Progenitor cell of endocrine pancreas (in vitro differentiated cells): Measurements from ENCODE around the gene IL1RN. TPM values are rescaled to one million over a fixed set of nuclear protein-coding genes. Genes with fewer than 3 reads are reported as not detected.

Experiments used
- DNase-seq: peaks from one replicate; pipeline ENCODE4 v3.0.0; 2021; ENCODE audit warnings: low spot score; ENCODE audit not compliant: unreplicated experiment
- H3K27ac Mint-ChIP-seq: 2 replicates; pipeline ENCODE4 v1.8.0; 2021; ENCODE audit warnings: mild to moderate bottlenecking, moderate library complexity, mixed read lengths
- H3K27me3 Mint-ChIP-seq: 2 replicates; pipeline ENCODE4 v1.8.0; 2021; ENCODE audit warnings: mixed read lengths
- H3K36me3 Mint-ChIP-seq: 2 replicates; pipeline ENCODE4 v1.8.0; 2022; ENCODE audit warnings: mixed read lengths; ENCODE audit not compliant: insufficient read depth
- H3K4me1 Mint-ChIP-seq: 2 replicates; pipeline ENCODE4 v1.8.0; 2021; ENCODE audit warnings: low read depth, mixed read lengths
- H3K4me3 Mint-ChIP-seq: 2 replicates; pipeline ENCODE4 v1.8.0; 2021; ENCODE audit warnings: low read depth, mild to moderate bottlenecking, moderate library complexity, mixed read lengths
- H3K9me3 Mint-ChIP-seq: 2 replicates; pipeline ENCODE4 v1.8.0; 2021; ENCODE audit warnings: low read depth, mixed read lengths
- total RNA-seq: library from RNA; stranded (reverse); gene quantifications from 2 replicates; pipeline ENCODE4 v1.2.1, GENCODE V29; 2021
- TF ChIP-seq, protein P1 (sequence below): fragments of 200-600 bp; sonication (generic); IDR thresholded peaks from one replicate; pipeline ENCODE4 v1.5.0; 2021; ENCODE audit warnings: antibody characterized with exemption, mild to moderate bottlenecking; ENCODE audit not compliant: unreplicated experiment

Gene IL1RN
- total RNA-seq, 1 donor from 2014 or later: not detected

DNA sequence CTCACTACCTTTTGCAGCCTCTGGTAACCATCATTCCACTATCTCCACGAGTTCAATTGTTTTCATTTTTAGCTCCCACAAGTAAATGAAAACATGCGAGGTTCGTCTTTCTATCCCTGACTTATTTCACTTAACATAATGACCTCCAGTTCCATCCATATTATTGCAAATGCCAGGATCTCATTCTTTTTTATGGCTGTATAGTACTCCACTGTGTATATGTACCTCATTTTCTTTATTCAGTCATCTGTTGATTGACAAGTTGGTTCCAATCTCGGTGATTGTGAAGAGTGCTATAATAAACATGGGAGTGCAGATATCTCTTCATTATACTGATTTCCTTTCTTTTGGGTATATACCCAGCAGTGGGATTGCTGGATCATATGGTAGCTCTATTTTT is 16.9 kb downstream of the IL1RN start:
- Mint-ChIP-seq H3K27ac (no peak overlapping the region), H3K36me3 (no peaks in the 10 kb centered on the region), H3K27me3 (no peaks in the 10 kb centered on the region), H3K4me1 (peaks cover 4% of the 10 kb centered on the region), H3K9me3 (peaks cover 19% of the 10 kb centered on the region), H3K4me3 (no peak overlapping the region)
- DNase-seq: no peak
- TF ChIP-seq, protein P1, sequence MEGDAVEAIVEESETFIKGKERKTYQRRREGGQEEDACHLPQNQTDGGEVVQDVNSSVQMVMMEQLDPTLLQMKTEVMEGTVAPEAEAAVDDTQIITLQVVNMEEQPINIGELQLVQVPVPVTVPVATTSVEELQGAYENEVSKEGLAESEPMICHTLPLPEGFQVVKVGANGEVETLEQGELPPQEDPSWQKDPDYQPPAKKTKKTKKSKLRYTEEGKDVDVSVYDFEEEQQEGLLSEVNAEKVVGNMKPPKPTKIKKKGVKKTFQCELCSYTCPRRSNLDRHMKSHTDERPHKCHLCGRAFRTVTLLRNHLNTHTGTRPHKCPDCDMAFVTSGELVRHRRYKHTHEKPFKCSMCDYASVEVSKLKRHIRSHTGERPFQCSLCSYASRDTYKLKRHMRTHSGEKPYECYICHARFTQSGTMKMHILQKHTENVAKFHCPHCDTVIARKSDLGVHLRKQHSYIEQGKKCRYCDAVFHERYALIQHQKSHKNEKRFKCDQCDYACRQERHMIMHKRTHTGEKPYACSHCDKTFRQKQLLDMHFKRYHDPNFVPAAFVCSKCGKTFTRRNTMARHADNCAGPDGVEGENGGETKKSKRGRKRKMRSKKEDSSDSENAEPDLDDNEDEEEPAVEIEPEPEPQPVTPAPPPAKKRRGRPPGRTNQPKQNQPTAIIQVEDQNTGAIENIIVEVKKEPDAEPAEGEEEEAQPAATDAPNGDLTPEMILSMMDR: no peak

DNA sequence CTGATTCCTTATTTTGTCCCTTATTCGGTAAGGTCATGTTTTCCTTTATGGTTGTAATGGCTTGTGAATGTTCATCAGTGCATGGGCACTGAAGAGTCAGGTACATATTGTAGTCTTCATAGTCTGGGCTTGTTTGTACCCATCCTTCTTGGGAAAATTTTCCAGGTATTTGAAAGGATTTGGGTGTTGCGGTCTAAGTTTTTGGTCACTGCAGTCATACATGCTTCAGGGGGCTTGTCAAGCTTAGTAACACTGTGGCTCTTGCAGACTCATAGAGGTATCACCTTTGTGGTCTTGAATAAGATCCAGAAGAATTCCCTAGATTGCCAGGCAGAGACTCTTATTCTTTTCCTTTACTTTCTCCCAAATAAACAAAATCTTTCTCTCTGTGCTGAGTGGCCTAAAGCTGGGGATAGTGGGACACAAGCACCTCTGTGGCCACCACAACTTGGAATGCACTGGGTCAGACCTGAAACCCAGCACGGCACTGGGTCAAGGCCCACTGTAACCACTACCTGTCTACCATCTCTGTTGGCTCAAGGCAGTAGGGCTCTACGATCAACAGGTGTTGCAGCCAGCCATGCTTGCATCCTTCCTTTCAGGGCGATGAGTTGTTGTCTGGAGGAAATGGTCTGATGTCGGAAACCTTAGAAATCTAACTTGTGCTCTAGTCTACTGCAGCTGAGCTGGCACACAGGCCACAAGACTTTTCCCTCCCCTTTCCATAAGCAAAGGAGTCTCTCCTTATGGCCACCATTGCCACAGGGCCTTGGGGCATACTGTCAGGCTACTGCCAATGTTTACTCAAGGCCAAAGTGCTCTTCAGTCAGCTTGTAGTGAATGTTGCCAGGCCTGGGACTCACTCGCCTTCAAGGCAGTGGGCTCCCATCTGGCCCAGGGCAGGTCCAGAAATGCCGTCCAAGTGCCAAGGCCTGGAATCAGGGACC is 21.5 kb downstream of the IL1RN start:
- Mint-ChIP-seq H3K4me3 (no peak overlapping the region), H3K9me3 (peaks cover 19% of the 10 kb centered on the region), H3K27me3 (no peaks in the 10 kb centered on the region), H3K4me1 (peaks cover 4% of the 10 kb centered on the region), H3K36me3 (no peaks in the 10 kb centered on the region), H3K27ac (no peak overlapping the region)
- DNase-seq: no peak
- TF ChIP-seq, protein P1: no peak

DNA sequence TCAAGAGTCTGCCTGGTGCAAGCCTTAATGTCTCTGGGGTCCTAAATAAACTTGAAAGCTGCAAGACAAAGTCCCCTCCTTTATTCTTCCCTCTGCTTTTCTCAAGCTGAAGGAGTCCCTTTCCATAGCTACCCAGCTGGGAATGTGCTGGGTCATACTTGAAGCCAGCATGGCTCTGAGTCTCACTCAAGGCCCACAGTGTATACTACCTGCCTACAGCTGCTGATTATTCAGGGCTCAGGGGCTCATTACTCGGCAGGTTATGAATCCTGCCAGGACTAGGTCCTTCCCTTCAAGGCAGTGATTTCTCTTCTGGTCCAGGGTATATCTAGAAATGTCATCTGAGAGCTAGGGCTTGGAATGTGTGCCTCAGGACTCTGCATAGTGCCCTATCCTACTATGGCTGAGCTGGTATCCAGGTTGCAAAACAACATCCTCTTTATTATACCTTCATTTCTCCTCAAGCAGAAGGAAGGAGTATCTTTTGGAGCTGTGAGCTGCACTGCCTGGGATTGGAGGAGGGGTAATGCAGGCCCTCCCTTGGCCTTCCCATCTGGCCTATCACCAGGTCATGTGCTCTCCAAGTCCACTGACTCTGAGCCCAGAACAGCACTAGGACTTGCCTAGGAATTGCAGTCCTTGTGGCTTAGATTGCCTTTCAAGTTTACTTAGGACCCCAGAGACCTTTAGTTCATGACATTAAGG is 22.3 kb downstream of the IL1RN start:
- TF ChIP-seq, protein P1: no peak
- no peak overlapping the region for H3K27ac Mint-ChIP-seq
- H3K4me1 Mint-ChIP-seq: peaks cover 7% of the 10 kb centered on the region
- no peaks in the 10 kb centered on the region for H3K27me3 Mint-ChIP-seq
- no peaks in the 10 kb centered on the region for H3K36me3 Mint-ChIP-seq
- DNase-seq: no peak
- peaks cover 18% of the 10 kb centered on the region for H3K9me3 Mint-ChIP-seq
- H3K4me3 Mint-ChIP-seq: no peak overlapping the region

DNA sequence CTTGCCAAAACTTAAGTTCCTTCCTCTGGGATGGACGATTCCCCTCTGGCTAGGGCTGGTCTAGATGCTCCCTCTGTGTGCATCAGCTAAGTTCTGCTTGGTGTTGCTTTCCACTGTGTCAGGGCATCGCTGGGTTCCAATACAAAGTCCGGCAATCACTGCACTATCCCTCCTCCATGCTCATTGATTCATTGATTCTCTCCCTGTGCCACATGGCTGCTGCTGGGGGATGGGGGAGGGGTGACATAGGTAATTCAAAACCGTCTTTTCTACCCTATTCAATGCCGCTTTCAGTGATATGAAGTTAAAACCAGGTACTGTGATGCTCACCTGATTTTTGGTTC is 22.8 kb downstream of the IL1RN start:
- Mint-ChIP-seq H3K4me1 (peaks cover 12% of the 10 kb centered on the region), H3K27me3 (no peaks in the 10 kb centered on the region), H3K27ac (no peak overlapping the region), H3K36me3 (no peaks in the 10 kb centered on the region), H3K4me3 (no peak overlapping the region), H3K9me3 (peaks cover 14% of the 10 kb centered on the region)
- no peak for DNase-seq
- TF ChIP-seq, protein P1: no peak

DNA sequence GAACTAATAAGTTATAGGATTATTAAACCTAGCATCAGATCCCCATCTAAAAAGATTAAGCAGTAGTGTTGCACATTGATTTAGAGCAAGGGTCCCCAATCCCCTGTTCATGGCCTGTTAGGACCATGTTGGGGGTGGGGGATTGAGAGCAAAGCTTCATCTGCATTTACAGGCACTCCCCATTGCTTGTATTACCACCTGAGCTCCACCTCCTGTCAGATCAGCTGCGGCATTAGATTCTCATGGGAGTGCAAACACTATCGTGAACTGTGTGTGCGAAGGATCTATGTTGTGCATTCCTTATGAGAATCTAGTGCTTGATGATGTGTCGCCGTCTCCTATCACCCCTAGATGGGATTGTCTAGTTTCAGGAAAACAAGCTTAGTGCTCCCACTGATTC is 27.9 kb downstream of the IL1RN start:
- DNase-seq: no peak
- Mint-ChIP-seq H3K4me3 (no peak overlapping the region), H3K27ac (no peak overlapping the region), H3K9me3 (peaks cover 6% of the 10 kb centered on the region), H3K4me1 (peaks cover 34% of the 10 kb centered on the region), H3K36me3 (no peaks in the 10 kb centered on the region), H3K27me3 (no peaks in the 10 kb centered on the region)
- TF ChIP-seq, protein P1: no peak
